GM18519 (cell line): ENCODE results near the gene C1orf21.
"Not testable (repeated sequence)": the region's sequence is repeated elsewhere in the genome, so short reads cannot be mapped to it uniquely, and the experiment has no call there.

Experiments used
- ATAC-seq: cut with Tn5 transposase; IDR thresholded peaks from one replicate; pipeline ENCODE4 v1.9.1; 2021; ENCODE audit warnings: mild to moderate bottlenecking, moderate library complexity; ENCODE audit not compliant: unreplicated experiment, low FRiP score

The C1orf21 gene, protein sequence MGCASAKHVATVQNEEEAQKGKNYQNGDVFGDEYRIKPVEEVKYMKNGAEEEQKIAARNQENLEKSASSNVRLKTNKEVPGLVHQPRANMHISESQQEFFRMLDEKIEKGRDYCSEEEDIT

GRCh38 chr1:184386312-184387068, at the start of gene C1orf21:
Gene C1orf21, plus strand, starts transcription at chr1:184387029. Its CDS starts 90,481 bp downstream, at chr1:184477510.
- peak; percentile 56 for ATAC-seq

GRCh38 chr1:184337865-184338264, 49.0 kb upstream of the C1orf21 start:
- not testable (repeated sequence) for ATAC-seq

GRCh38 chr1:184340984-184341383, 45.8 kb upstream of the C1orf21 start:
- ATAC-seq = no peak

DNA sequence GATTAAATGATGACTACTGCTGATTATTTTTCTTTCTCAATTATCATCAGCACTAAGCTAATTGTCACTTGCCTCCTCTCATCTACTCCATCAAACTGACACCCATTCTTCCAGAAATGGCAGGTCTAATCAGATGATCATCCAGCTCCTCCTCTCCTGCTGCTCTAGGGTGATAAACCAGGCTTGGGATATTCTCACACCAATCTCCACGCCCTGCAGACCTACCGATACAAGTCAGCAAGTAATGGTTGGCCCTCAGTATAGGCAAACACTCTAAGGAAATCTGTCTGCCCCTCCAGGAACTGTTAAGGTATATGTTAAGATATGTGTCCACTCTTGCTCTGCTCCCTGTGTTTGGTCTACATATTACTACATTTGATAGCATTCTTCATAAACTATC, 36.3 kb upstream of the C1orf21 start:
- ATAC-seq = no peak

- ATAC-seq = no peak
Measured at GRCh38 chr1:184351416-184351975, 35.3 kb upstream of the C1orf21 start.

DNA sequence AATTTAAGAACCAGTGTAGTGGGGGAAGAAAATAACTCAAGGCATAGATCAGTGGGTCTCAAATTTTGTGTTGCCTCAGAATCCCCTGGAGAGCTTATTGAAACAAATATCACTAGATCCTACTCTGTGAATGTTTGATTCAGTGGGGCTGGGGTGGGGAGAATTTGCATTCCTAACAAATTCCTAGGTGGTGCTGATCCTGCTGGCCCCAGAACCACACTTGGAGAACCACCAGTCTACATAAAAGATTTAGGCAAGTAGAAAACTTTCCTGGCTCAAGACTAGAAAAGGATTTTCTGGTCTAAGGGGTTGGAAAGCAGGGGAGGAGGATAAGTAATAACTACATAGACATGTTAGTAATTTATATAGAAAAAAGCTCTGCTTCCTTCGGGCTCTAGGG, 34.1 kb upstream of the C1orf21 start:
- ATAC-seq = no peak

GRCh38 chr1:184354719-184355118, 32.1 kb upstream of the C1orf21 start:
- ATAC-seq = no peak

DNA sequence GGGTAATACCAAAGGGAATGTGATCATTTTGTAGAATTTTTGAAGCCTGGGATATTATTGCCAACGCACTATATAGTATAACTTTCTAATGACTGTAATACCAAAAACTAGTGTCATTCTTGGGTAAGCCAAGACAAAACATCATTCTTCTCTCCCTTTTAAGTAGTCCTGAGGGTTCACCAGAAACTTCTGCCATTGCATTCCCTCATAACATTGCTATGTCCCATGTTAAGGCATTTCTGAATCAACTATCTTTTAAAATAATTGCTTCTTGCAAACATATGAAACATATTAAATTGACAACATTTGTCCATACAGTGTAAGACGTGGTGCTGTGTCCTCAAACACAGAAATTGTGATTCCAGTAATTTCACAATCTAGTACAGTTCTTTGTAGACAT, 29.9 kb upstream of the C1orf21 start:
- ATAC-seq = no peak

DNA sequence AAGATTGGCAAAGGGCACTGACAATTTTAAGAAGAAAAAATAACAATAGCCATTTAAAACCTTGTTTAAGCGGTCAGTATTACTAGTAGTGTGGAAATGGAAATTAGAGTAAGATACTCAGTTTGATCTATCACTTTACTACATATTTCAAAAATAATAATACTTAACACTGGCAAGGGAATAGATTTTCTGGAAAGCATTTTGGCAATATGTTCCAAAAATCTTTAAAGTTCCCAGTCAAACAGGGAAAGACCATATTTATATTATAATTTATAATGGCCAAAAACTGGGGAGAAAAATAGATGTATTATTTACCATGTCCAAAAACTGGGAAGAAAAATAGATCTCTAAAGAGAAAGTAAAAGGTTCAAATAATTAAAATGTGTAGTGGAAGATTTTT, 28.6 kb upstream of the C1orf21 start:
- ATAC-seq = no peak

DNA sequence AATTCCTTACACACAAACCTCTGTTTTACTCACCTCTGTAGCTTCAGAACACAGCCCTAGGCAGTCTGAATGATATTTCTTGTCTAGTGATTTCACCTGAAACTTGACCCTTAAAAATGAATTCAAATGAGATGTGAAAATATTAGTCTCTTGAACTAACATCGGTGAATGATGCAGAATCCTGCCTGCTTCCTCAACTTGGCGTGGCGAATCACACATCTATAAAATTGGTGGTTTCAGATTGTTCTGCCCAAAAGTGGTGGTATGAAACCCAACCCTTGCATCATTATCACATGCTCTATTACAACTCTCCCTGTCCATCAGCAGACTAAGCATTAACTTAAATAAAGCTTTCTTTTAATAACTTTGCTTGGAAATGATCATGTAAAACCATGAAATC, 26.9 kb upstream of the C1orf21 start:
- no peak for ATAC-seq

DNA sequence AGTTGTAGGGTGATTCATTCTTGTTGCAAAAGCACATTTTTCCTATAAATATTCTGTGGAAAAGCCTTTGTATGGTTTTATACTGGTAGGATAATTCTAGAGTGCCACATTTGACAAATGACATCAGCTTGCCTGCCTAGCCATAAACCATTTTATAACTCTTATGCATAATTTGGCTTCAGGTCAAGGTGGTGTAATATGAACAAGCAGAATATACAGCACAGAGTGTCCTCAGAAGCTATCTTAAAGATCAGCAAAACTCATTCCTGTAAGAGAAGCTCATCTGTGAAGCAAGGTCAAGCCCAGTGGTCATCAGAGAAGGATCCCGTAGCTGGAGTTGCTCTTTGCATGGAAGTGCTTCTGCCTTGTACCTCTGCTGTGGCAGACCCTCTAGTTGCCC, 24.0 kb upstream of the C1orf21 start:
- no peak for ATAC-seq

DNA sequence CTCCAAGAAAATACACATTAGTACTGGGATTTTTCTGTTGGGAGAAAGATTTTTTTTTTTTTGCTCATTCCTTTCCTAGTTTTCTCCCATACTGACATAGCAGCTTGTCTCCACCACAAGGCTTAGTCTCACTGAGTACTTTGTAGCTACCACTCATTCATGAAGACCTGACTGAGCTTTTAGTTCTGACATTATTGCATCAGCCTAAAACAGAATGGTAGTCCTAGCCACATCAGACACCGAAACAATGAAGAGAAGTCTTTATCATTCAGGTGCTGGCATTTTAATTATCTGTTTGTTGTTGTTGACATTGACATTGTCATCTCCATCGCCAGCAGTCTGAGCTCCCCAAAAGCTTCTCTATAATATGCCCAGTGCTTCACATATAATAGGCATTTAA, 21.1 kb upstream of the C1orf21 start:
- ATAC-seq = no peak

DNA sequence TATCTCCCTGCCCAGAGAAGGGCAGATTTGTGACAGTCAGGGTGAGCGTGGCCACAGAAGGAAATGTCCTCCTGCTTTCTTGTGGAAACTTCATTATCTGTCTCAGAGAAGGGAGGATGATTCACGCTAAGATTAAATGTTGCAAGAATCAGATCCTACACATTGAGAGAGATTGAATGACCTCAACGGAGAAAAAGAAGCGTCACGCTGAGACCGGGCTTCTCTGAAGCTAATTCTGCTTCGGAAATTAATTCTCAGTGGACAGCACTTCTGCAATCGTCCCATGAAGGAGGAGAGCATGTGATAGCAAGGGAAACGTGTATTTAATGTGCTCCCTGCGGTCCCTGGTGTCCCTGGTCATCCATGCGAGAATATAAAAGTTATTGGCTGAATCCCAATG, 19.8 kb upstream of the C1orf21 start:
- ATAC-seq = no peak

DNA sequence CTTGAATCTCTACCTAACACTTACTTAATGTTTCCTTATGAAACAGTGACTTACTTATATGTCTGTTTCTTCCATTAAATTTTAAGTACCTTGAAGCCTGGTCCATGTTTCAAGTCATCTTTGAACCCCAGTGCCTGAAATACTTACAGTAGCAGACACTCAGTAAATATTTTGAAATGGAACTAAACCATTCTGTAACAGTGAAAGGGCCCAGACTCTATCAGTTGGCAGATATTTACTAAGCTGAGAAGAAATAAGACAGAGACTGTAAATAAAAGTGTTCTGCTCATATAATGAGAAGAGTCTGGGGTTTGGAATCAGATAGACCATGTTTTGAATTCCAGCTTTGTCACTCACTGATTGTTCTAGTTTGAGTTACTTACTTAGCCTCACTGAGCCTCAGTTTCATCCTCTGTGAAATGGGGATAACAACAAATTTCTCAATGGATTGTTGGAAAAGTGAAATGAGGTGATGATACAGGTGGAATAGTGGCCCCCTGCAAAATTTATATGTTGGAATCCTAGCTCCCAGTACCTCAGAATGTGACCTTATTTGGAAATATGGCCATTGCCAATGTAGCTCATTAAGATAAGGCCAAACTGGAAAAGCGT, 19.3 kb upstream of the C1orf21 start:
- no peak for ATAC-seq

DNA sequence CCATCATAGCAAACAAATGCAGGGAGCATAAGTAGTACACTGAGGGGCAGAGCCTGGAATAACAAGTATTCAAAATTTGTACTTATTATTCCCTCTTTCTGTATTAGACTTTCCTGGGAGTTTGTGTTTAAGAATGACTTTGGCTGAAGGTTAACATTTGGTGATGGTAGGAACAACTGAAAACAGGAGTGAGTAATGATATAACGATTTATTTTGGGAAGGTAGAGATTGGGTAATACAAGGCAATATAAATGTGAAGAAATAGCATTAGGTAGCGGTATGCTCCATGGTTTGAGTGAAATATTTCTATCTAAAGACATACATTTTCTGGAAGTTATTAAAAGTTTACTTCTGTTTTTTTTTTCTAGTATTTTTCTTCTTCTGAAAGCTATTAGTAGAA, 18.5 kb upstream of the C1orf21 start:
- ATAC-seq = no peak

GRCh38 chr1:184370850-184371249, 16.0 kb upstream of the C1orf21 start:
- no peak for ATAC-seq

DNA sequence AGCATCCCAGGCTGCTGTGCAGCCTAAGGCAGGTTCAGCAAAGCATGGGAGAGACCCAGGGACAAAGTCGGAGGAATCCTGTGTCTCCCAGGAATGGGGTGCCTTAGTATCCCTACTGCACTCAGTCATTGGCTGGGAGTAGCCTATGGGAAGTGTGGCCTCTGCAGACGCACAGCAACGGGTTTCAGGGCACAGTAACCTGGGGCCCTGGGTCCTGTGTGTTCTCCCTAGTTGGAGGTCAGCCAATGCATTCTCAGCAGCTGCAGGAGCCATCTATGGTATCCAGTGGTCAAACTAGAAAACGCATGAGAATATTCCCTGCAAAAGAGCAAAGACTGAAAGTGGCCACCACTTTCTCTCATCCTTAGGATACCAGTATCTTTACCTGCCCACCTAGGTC, 13.7 kb upstream of the C1orf21 start:
- no peak for ATAC-seq

GRCh38 chr1:184376369-184376768, 10.5 kb upstream of the C1orf21 start:
- ATAC-seq = no peak

DNA sequence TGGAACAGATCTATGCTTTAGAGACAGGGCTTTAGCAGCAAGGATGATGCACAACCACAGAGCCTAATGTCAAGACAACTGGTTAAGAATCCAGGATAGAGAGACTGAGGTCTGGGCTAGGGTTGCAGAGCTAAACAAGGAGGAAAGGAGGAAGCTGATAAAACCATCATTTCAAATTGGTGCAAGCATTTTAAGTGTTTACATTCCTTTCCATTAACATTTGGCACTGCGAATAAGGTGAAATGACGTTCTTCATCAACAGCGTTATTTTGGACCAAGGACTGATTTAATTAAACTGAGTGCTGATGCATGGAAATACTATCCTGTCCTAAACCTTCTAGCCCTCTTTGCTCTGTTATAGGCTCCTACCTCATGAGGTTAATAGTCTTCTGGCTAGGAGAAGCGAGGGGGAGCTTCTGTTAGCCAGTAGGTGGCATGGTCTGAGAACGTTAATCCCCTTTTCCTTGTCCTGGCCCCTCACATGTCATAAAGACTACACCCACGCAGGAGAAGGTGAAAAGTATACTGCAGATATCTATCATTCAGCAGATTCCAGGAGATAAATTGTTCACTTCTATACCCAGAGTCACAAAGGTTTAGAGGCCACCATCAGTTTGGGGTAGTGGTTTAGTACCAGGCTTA, 7.6 kb upstream of the C1orf21 start:
- ATAC-seq = no peak

GRCh38 chr1:184380468-184380867, 6.4 kb upstream of the C1orf21 start:
- no peak for ATAC-seq

DNA sequence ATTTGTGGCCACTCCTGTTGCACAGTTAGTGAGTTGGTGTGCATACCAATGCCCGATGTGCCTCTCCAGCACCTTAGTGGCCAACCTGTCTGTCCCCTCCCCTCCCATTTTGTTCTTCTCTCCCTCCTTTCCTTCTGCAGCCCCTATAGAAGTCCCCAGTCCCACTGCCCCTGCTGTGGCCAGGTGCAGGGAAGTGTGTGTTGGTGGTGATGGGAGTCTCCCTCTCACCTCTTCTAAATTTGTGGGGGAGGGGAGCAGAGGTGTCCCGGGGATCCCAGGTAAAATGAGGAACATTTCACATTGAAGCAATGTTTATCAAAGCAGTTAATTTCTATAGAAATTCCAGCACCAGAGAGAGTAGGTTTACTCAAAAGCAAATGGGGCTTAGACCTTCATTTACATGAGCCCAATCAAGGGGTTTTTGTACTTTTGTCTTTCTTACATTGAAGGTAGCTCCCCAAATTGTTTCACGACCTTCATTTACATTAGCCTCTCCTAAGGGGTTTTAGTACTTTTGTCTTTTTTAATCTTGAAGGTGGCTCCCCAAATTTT, 3.0 kb upstream of the C1orf21 start:
- ATAC-seq = no peak
